GM12891 (cell line): ENCODE data around the gene PRKN.

Experiments
- DNase-seq: peaks from one replicate; pipeline ENCODE4 v3.0.0; 2011; ENCODE audit warnings: low spot score; ENCODE audit not compliant: insufficient read length
- FAIRE-seq: peaks from 2 replicates; lab custom pipeline; 2011; peaks lifted over from hg19 to GRCh38; lab: Jason Lieb, UNC
- PAX5 ChIP-seq: IDR thresholded peaks from 2 replicates; pipeline ENCODE4 v1.6.1; 2011; ENCODE audit warnings: low read length, moderate library complexity, mild to moderate bottlenecking; ENCODE audit not compliant: insufficient read depth, severe bottlenecking
- POLR2A ChIP-seq: IDR thresholded peaks from 2 replicates; pipeline ENCODE4 v1.6.1; 2011; ENCODE audit warnings: low read depth, low read length, control low read depth
- POLR2AphosphoS5 ChIP-seq: IDR thresholded peaks from 2 replicates; pipeline ENCODE4 v1.6.1; 2011; ENCODE audit warnings: low read depth, low read length, control low read depth
- POU2F2 ChIP-seq: IDR thresholded peaks from 2 replicates; pipeline ENCODE4 v1.6.1; 2011; ENCODE audit warnings: low read depth, mild to moderate bottlenecking, control low read depth, low read length, moderate library complexity
- SPI1 ChIP-seq: IDR thresholded peaks from 2 replicates; pipeline ENCODE4 v1.6.1; 2011; ENCODE audit warnings: low read depth, low read length, control low read depth
- TAF1 ChIP-seq: IDR thresholded peaks from 2 replicates; pipeline ENCODE4 v1.6.1; 2011; ENCODE audit warnings: low read depth, low read length, control low read depth

PRKN gene

GRCh38 chr6:162217811-162218493 is 509.6 kb downstream of the PRKN start:
- DNase-seq (no peak), FAIRE-seq (no peak)
- TF ChIP-seq TAF1 (no peak), POLR2A (no peak), POU2F2 (no peak), PAX5 (no peak), SPI1 (no peak), POLR2AphosphoS5 (no peak)

- no peak for FAIRE-seq
- DNase-seq = no peak
- TF ChIP-seq POLR2AphosphoS5 = no peak
- TF ChIP-seq PAX5 = no peak
- TF ChIP-seq POLR2A = no peak
- TF ChIP-seq SPI1 = no peak
- TF ChIP-seq POU2F2 = no peak
- no peak for TF ChIP-seq TAF1
These were observed 510.5 kb downstream of the PRKN start for GRCh38 chr6:162217058-162217457.

GRCh38 chr6:162211777-162212176 is 515.8 kb downstream of the PRKN start:
- no peak for DNase-seq
- no peak for FAIRE-seq
- TF ChIP-seq SPI1 (no peak), POLR2AphosphoS5 (no peak), PAX5 (no peak), TAF1 (no peak), POU2F2 (no peak), POLR2A (no peak)

GRCh38 chr6:162211022-162211421 is 516.5 kb downstream of the PRKN start:
- no peak for TF ChIP-seq PAX5
- no peak for TF ChIP-seq SPI1
- TF ChIP-seq POU2F2 = no peak
- no peak for TF ChIP-seq POLR2AphosphoS5
- TF ChIP-seq POLR2A = no peak
- no peak for TF ChIP-seq TAF1
- FAIRE-seq = no peak
- DNase-seq = no peak

- no peak for DNase-seq
- TF ChIP-seq POLR2AphosphoS5 = no peak
- TF ChIP-seq PAX5 = no peak
- TF ChIP-seq POU2F2 = no peak
- no peak for TF ChIP-seq SPI1
- TF ChIP-seq POLR2A = no peak
- no peak for TF ChIP-seq TAF1
- FAIRE-seq = no peak
These were observed 524.3 kb downstream of the PRKN start for GRCh38 chr6:162203287-162203686.

- no peak for FAIRE-seq
- TF ChIP-seq POLR2AphosphoS5 (no peak), POLR2A (no peak), PAX5 (no peak), SPI1 (no peak), TAF1 (no peak), POU2F2 (no peak)
- no peak for DNase-seq
These were observed 526.4 kb downstream of the PRKN start for GRCh38 chr6:162200945-162201690.

- DNase-seq (no peak), FAIRE-seq (no peak)
- TF ChIP-seq POLR2A (no peak), POU2F2 (no peak), SPI1 (no peak), PAX5 (no peak), POLR2AphosphoS5 (no peak), TAF1 (no peak)
These were observed 527.5 kb downstream of the PRKN start for GRCh38 chr6:162200041-162200440.

- no peak for TF ChIP-seq POLR2AphosphoS5
- TF ChIP-seq SPI1 = no peak
- DNase-seq = no peak
- FAIRE-seq = no peak
These were observed 528.6 kb downstream of the PRKN start for GRCh38 chr6:162198925-162199324.

- FAIRE-seq = no peak
- no peak for DNase-seq
- TF ChIP-seq PAX5 (no peak), POU2F2 (no peak), POLR2AphosphoS5 (no peak), POLR2A (no peak), TAF1 (no peak), SPI1 (no peak)
These were observed 529.5 kb downstream of the PRKN start for GRCh38 chr6:162198076-162198475.

GRCh38 chr6:162195441-162195840 is 532.1 kb downstream of the PRKN start:
- FAIRE-seq = no peak
- TF ChIP-seq POLR2AphosphoS5 (no peak), TAF1 (no peak), POLR2A (no peak), SPI1 (no peak), PAX5 (no peak), POU2F2 (no peak)

More at GRCh38 chr6:162195441-162195840, 532.1 kb downstream of the PRKN start:
- no peak for DNase-seq
